Uterus (tissue), 2 donors: ENCODE results near the gene RHOT1.

ENCODE experiments used
- CTCF ChIP-seq, 4 experiments: fragments of 200-600 bp in 2 of 4; fragments of 450-650 bp in 2 of 4; sonication (generic) in 2 of 4; IDR thresholded peaks; one replicate each; pipeline ENCODE4 v1.5.1; 2016 to 2019; ENCODE audit warnings: antibody characterized with exemption in 4 of 4, mild to moderate bottlenecking in 2 of 4, moderate library complexity in 1 of 4
- POLR2A ChIP-seq, 2 donors: fragments of 450-650 bp; IDR thresholded peaks; one replicate each; pipeline ENCODE4 v1.6.1; 2016; ENCODE audit warnings: antibody characterized with exemption in 2 of 2, mild to moderate bottlenecking in 1 of 2, moderate library complexity in 1 of 2

- TF ChIP-seq CTCF (IDR thresholded peaks at IDR 0.05): peak in 1 of 4 experiments; percentile 21
- no peak for TF ChIP-seq POLR2A (IDR thresholded peaks at IDR 0.05)
Measured at GRCh38 chr17:32264140-32264799, 122.0 kb downstream of the RHOT1 start.
